Stimulated activated CD8-positive, alpha-beta memory T cell treated with anti-CD3 and anti-CD28 coated beads, Interleukin-2, amount 100 ng/mL, for 1 hour (primary cell): Measurements from ENCODE around the gene REELD1.

Source experiments
- DNase-seq, 2 donors: peaks; one replicate each; pipeline ENCODE4 v3.0.0-alpha.2; 2020; ENCODE audit warnings: low read depth in 2 of 2

REELD1 gene

DNA sequence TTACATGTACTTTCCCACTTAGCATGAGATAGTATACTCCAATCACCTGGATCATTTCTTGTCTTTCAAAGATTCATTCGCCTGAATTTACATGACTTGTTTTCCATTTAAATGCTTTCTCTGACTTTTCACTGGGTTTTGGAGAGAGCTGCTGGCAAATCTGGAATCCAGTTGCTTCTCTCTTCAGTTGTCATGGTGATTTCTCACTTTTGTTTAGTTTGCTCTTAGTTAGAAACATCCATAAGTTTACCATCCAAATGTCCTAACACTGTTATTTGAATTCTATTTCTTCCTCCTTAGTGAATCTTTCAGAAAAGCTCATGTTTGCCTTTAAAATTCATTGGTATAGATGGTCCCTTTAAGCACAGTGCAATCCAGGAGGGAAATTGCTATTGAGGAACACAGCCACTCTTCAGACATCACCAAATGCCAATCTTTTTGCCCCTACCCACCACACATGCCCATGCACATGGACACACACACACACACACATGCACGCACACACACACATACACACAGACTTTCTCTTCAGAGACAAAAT is 51.7 kb downstream of the REELD1 start:
- no peak for DNase-seq

DNA sequence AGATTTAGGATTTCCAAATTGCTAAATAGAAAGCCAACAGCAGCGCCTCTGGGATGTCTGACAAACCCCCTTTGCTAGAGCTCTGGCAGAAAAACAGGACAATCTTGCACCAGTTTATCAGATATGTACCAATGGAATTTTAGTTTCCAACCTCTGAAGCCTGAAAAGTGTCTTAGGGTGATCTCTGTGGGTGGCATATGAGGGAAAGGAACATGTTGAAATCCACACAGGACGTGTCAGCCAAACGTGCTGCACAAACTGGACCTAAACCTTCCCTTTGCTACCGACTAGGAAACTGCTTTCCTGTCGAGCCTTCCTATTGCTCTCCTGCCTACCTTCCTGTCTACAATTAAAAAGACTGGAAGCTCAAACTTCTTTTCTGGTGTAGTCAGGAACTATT is 53.5 kb downstream of the REELD1 start:
- DNase-seq, result no peak

DNA sequence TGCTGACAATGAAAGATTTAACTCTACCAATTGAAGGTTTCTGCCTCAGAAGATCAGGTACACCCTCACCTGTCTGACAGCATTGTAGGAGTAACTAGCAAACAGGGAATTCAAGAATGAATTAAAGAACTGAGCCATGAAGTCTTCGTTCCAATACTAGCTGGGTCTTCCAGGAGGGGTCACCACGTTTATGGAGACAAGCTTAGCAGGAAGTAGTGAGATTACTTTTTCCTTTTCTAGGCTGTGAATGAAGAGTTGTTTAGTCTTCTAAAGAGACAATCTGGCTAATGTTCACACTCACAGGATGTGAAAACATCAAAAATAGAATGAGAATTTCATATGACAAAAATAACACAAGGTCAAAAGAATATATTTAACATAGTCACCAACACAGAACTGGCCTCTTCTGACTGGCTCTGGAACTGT is 54.9 kb downstream of the REELD1 start:
- no peak for DNase-seq

DNA sequence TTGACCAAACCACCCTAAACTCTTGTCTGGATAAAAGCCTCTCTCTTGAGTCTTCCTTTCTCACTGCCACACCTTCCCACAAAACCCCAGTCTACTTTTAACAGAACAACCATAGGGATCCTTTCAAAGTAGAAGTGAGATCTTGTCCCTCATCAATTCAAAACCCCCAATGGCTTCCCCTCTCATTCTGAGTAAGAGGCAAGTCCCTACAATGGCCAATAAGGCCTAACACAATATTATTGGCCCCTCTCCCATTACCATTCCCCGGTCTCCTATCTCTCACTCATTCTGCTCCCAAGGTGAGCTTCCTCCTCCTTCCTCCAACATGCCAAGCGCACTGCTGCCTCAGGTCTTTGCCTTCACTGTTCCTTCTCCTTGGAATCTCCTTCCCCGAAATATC is 57.1 kb downstream of the REELD1 start:
- no peak for DNase-seq

DNA sequence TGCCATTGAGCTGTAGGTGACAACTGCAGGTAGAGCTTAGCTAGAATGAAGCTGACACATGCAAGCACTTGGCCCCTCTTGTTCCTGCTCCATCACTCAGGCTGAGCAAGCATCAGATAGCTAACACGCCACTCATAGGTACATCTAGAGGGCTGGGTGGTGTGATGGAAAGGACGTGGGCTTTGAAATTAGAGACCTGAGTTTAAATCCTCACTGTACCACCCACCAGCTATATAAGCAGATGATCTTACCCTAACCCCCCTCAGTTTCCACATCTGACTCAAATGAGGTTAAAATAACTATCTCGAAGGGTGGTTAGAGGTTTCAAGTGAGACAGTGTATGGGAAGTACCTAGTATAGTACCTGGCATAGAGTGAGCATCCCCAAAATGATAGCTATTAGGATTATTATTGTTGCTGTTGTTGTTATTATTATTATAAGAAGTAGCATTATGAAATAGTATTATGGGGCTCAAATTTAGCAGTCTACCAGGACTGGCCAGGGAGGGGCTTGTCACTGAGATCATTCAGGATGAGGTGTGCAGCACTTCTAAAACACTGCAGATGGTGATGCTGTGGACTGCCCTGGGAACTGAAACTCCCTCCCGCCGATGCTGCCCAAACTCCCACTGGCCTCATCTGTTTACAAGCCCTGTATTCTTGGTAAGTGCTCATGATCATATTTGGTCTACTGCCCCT is 59.0 kb downstream of the REELD1 start:
- no peak for DNase-seq

DNA sequence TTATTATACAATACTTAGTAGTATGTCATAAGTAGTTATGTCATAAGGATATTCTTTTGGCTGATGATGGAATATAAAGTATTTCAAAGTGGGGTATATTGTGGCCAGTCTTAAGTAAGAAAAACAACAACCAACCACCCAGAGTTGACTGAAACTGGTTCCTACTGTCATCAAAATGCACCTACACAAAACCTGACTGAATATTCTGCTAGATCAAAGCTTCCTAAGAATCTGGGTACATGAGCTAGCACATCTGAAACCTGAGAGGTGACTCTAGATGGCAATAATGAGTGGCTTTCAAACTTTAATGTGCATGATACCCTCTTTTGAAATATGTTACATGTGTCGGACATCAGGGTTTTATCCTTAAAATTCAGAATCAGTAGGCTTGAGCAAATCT is 60.4 kb downstream of the REELD1 start:
- no peak for DNase-seq

DNA sequence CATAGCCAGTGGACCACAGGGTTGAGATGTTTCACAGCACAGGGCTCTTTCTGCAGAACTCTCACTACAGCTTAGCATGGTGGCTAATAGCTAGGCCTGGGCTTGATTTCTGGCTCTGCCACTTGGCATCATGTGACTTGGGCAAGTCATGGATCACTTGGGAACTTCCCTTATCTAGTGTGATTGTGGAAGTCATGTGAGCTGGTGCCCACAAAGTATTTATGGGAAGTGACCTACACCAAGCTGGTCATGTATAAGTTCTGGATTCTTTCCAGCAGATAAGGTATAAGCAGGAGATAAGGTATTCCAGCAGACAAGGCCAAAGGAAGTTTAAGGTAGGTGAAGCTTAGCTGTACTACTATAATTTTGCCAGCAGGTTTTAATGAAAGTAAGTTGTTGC is 61.0 kb downstream of the REELD1 start:
- no peak for DNase-seq

DNA sequence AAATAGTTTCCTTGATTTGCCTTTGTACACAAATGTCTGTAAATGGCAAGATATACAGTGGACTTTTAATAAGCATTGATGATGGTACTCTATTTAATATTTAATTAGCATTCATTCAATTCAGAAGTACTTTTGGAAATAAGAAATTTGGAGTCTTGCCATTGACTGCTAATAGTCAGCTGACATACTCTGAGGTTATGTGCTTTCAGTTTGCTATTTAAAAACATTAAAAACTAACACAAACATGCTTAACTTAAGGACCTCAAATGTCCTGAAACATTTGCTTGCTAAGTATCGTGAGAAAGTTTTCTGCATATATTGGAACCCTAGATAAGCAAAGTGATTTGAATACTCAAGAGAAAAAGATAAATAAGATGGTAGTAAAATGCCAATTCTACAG is 64.6 kb downstream of the REELD1 start:
- no peak for DNase-seq
